OCI-LY7 (cell line): ENCODE measurements around the gene C1QL4. TPM values are rescaled to one million over a fixed set of nuclear protein-coding genes. Genes with fewer than 3 reads are reported as not detected.
"Not testable (repeated sequence)": the region's sequence is repeated elsewhere in the genome, so short reads cannot be mapped to it uniquely, and the experiment has no call there.

ENCODE experiments used
- BruUV-seq: library from RNA; stranded (reverse); fragments of 400-500 nt; replicated peaks from 2 replicates; lab custom pipeline; 2021; lab: Mats Ljungman, UMichigan
- CTCF ChIA-PET: fragments of 300-600 bp; sonication (Branson Sonifier 250); formaldehyde crosslinking; loops from one replicate; lab custom pipeline; 2022; ENCODE audit warnings: antibody characterized with exemption; ENCODE audit not compliant: unreplicated experiment; lab: Charles Lee
- POLR2A ChIA-PET: fragments of 300-600 bp; sonication (Branson Sonifier 250); formaldehyde crosslinking; loops from one replicate; lab custom pipeline; 2022; ENCODE audit warnings: antibody characterized with exemption; lab: Charles Lee
- DNase-seq: peaks from one replicate; pipeline ENCODE4 v3.0.0-alpha.2; 2015; ENCODE audit warnings: low spot score
- H2AFZ ChIP-seq: fragments of 200-600 bp; sonication (generic), shearing (Covaris generic); 2 replicates; pipeline ENCODE4 v1.6.1; 2014; ENCODE audit warnings: mild to moderate bottlenecking, antibody characterized with exemption, low read length, moderate library complexity
- H3K27ac ChIP-seq: fragments of 200-600 bp; sonication (generic); 2 replicates; pipeline ENCODE4 v1.5.1; 2014; ENCODE audit warnings: mixed run types, low read depth, mild to moderate bottlenecking, moderate library complexity, low read length, inconsistent platforms; ENCODE audit not compliant: poor library complexity, severe bottlenecking
- H3K36me3 ChIP-seq: fragments of 200-600 bp; sonication (generic); 2 replicates; pipeline ENCODE4 v1.6.1; 2014; ENCODE audit warnings: mild to moderate bottlenecking, antibody characterized with exemption, low read length, moderate library complexity, mixed read lengths; ENCODE audit not compliant: insufficient read depth
- H3K4me1 ChIP-seq: fragments of 200-600 bp; sonication (generic); 2 replicates; pipeline ENCODE4 v1.5.1; 2014; ENCODE audit warnings: mild to moderate bottlenecking, low read length; ENCODE audit not compliant: insufficient read depth, poor library complexity, severe bottlenecking
- H3K4me2 ChIP-seq: fragments of 200-600 bp; sonication (generic); 2 replicates; pipeline ENCODE4 v1.6.1; 2014; ENCODE audit warnings: mild to moderate bottlenecking, low read length
- H3K4me3 ChIP-seq: fragments of 200-600 bp; sonication (generic); 2 replicates; pipeline ENCODE4 v1.5.1; 2014; ENCODE audit warnings: mild to moderate bottlenecking, low read depth, low read length; ENCODE audit not compliant: poor library complexity, severe bottlenecking
- H3K79me2 ChIP-seq: fragments of 200-600 bp; sonication (generic); 2 replicates; pipeline ENCODE4 v1.6.1; 2016; ENCODE audit warnings: low read depth, mild to moderate bottlenecking, low read length, moderate library complexity, mixed read lengths; ENCODE audit not compliant: insufficient read depth
- H3K9me2 ChIP-seq: fragments of 200-600 bp; sonication (generic); 2 replicates; pipeline ENCODE4 v1.6.1; 2016; ENCODE audit warnings: mild to moderate bottlenecking, low read length, mixed read lengths; ENCODE audit not compliant: insufficient read depth
- H3K9me3 ChIP-seq: fragments of 200-600 bp; sonication (generic); 2 replicates; pipeline ENCODE4 v1.6.1; 2014; ENCODE audit warnings: mild to moderate bottlenecking, mixed run types, low read length, mixed read lengths
- H4K20me1 ChIP-seq: fragments of 200-600 bp; sonication (generic); 2 replicates; pipeline ENCODE4 v1.6.1; 2014; ENCODE audit warnings: mild to moderate bottlenecking, antibody characterized with exemption, low read length, moderate library complexity, mixed read lengths; ENCODE audit not compliant: insufficient read depth
- EZH2phosphoT487 ChIP-seq: fragments of 200-600 bp; sonication (generic); IDR thresholded peaks from 2 replicates; pipeline ENCODE4 v1.6.1; 2018; ENCODE audit warnings: low read depth, borderline replicate concordance, mild to moderate bottlenecking, mixed run types, antibody characterized with exemption, low read length, moderate library complexity, mixed read lengths
- intact Hi-C: fragments of 100-400 bp; cut with micrococcal nuclease; formaldehyde crosslinking; loops from one replicate; pipeline ENCODE4 v1.10.0; 2022; ENCODE audit not compliant: unreplicated experiment
- total RNA-seq, 2 experiments: library from RNA; depleted of rRNA in 1 of 2; stranded (reverse); fragments of >200 nt in 1 of 2; shearing (Covaris generic) in 1 of 2; gene quantifications; 2 replicates each; pipeline ENCODE4 v1.2.3, GENCODE V29; 2014 to 2022
- TF ChIP-seq, protein P1 (sequence below): fragments of 200-600 bp; sonication (generic); conservative IDR thresholded peaks from 2 replicates; pipeline ENCODE4 v1.5.1; 2014; ENCODE audit warnings: mild to moderate bottlenecking, antibody characterized with exemption, low read length, moderate library complexity, mixed read lengths

The C1QL4 gene
- total RNA-seq, 2 experiments from 2014 or later = 0.19 TPM; not detected in 1

DNA sequence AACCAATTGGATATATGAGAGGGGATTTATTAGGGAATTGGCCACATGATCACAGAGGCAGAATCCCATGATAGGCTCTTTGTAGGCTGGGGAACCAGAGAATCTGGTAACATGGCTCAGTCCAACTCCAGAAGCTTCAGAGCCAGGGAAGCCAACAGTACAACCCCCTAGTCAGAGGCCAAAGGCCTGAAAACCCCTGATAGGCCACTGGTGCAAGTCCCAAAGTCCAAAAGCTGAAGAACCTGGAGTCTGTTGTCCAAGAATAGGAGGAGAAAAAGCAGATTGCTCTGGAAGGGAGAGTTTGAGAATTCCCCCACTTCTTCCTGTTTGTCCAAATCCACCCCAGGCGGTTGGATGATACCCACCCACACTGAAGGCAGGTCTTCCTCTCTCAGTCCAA is 22.2 kb downstream of the C1QL4 start:
- H3K36me3 ChIP-seq = no peaks in the 10 kb centered on the region
- H3K27ac ChIP-seq = no peak overlapping the region
- no peaks in the 10 kb centered on the region for H3K4me1 ChIP-seq
- CTCF ChIA-PET = no interaction called here
- POLR2A ChIA-PET = interaction anchor here (1.0 kb wide), 1 partner anchor 22 kb away, joined by 3 read pairs; no protein-coding TSS in a partner anchor
- intact Hi-C loops = no loop called here
- no TSS peak for BruUV-seq
- no peaks in the 10 kb centered on the region for H4K20me1 ChIP-seq
- no peak overlapping the region for H3K4me3 ChIP-seq
- H3K4me2 ChIP-seq = no peak overlapping the region
- no peaks in the 10 kb centered on the region for H3K9me3 ChIP-seq
- DNase-seq = no peak
- H3K9me2 ChIP-seq = no peaks in the 10 kb centered on the region
- TF ChIP-seq, protein P1, sequence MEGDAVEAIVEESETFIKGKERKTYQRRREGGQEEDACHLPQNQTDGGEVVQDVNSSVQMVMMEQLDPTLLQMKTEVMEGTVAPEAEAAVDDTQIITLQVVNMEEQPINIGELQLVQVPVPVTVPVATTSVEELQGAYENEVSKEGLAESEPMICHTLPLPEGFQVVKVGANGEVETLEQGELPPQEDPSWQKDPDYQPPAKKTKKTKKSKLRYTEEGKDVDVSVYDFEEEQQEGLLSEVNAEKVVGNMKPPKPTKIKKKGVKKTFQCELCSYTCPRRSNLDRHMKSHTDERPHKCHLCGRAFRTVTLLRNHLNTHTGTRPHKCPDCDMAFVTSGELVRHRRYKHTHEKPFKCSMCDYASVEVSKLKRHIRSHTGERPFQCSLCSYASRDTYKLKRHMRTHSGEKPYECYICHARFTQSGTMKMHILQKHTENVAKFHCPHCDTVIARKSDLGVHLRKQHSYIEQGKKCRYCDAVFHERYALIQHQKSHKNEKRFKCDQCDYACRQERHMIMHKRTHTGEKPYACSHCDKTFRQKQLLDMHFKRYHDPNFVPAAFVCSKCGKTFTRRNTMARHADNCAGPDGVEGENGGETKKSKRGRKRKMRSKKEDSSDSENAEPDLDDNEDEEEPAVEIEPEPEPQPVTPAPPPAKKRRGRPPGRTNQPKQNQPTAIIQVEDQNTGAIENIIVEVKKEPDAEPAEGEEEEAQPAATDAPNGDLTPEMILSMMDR = no peak
- TF ChIP-seq EZH2phosphoT487 = no peak
- H2AFZ ChIP-seq = no peak overlapping the region
- H3K79me2 ChIP-seq = no peaks in the 10 kb centered on the region

DNA sequence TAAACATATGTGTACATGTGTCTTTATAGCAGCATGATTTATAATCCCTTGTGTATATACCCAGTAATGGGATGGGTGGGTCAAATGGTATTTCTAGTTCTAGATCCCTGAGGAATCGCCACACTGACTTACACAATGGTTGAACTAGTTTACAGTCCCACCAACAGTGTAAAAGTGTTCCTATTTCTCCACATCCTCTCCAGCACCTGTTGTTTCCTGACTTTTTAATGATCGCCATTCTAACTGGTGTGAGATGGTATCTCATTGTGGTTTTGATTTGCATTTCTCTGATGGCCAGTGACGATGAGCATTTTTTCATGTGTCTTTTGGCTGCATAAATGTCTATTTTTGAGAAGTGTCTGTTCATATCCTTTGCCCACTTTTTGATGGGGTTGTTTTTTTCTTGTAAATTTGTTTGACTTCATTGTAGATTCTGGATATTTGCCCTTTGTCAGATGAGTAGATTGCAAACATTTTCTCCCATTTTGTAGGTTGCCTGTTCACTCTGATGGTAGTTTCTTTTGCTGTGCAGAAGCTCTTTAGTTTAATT is 26.5 kb downstream of the C1QL4 start:
- H3K79me2 ChIP-seq, intact Hi-C loops, H3K9me3 ChIP-seq, H3K27ac ChIP-seq, H3K4me3 ChIP-seq, H2AFZ ChIP-seq, BruUV-seq, H3K36me3 ChIP-seq, H3K9me2 ChIP-seq, DNase-seq, H3K4me1 ChIP-seq, POLR2A ChIA-PET, H4K20me1 ChIP-seq, CTCF ChIA-PET, H3K4me2 ChIP-seq: not testable (repeated sequence)

DNA sequence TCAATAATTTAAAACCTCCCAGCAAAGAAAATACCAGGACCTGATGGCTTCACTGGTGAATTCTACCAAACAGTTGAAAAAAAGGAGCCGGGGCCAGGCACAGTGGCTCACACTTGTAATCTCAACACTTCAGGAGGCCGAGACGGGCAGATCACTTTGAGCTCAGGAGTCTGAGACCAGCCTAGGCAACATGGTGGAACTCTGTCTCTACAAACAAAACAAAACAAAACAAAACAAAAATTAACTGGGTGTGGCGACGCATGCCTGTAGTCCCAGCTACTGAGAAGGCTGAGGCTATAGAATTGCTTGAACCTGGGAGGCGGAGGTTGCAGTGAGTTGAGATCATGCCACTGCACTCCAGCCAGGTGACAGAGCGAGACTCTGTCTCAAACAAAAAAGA is 27.6 kb downstream of the C1QL4 start:
- H3K4me2 ChIP-seq = no peak overlapping the region
- intact Hi-C loops = no loop called here
- H4K20me1 ChIP-seq = no peaks in the 10 kb centered on the region
- POLR2A ChIA-PET = interaction anchor here (0.7 kb wide), 1 partner anchor 1324 kb away, joined by 5 read pairs; no protein-coding TSS in a partner anchor
- no peaks in the 10 kb centered on the region for H3K9me2 ChIP-seq
- no peaks in the 10 kb centered on the region for H3K4me1 ChIP-seq
- no peak for DNase-seq
- no peaks in the 10 kb centered on the region for H3K9me3 ChIP-seq
- H3K27ac ChIP-seq = no peak overlapping the region
- H3K79me2 ChIP-seq = no peaks in the 10 kb centered on the region
- CTCF ChIA-PET = no interaction called here
- no peak overlapping the region for H2AFZ ChIP-seq
- BruUV-seq = no TSS peak
- no peaks in the 10 kb centered on the region for H3K36me3 ChIP-seq
- H3K4me3 ChIP-seq = no peak overlapping the region
- TF ChIP-seq, protein P1 = no peak
- TF ChIP-seq EZH2phosphoT487 = no peak
